H9 (cell line): ENCODE data around the gene TBC1D19. TPM values are rescaled to one million over a fixed set of nuclear protein-coding genes. Genes with fewer than 3 reads are reported as not detected.

ENCODE experiments used
- DNase-seq: peaks from one replicate; pipeline ENCODE4 v3.0.0-alpha.2; 2017
- H2AFZ ChIP-seq: one replicate; pipeline ENCODE4 v1.6.1; 2013; ENCODE audit warnings: mild to moderate bottlenecking, low read length, control low read depth, moderate library complexity
- H2AK5ac ChIP-seq: 2 replicates; pipeline ENCODE4 v1.6.1; 2013; ENCODE audit warnings: low read length, control low read depth, mixed read lengths; ENCODE audit not compliant: insufficient read length
- H2BK120ac ChIP-seq: one replicate; pipeline ENCODE4 v1.6.1; 2013; ENCODE audit warnings: low read depth, mild to moderate bottlenecking, low read length, control low read depth, inconsistent platforms; ENCODE audit not compliant: poor library complexity, severe bottlenecking
- H2BK12ac ChIP-seq: 2 replicates; pipeline ENCODE4 v1.6.1; 2013; ENCODE audit warnings: low read length, control low read depth, mixed read lengths, low read depth; ENCODE audit not compliant: insufficient read length
- H2BK15ac ChIP-seq: 2 replicates; pipeline ENCODE4 v1.6.1; 2013; ENCODE audit warnings: low read depth, low read length, control low read depth
- H2BK20ac ChIP-seq: one replicate; pipeline ENCODE4 v1.6.1; 2013; ENCODE audit warnings: low read depth, mild to moderate bottlenecking, low read length, control low read depth, inconsistent platforms; ENCODE audit not compliant: poor library complexity, severe bottlenecking
- H2BK5ac ChIP-seq: 2 replicates; pipeline ENCODE4 v1.6.1; 2013; ENCODE audit warnings: low read length, control low read depth, mixed read lengths; ENCODE audit not compliant: insufficient read length
- H3K14ac ChIP-seq: 2 replicates; pipeline ENCODE4 v1.6.1; 2013; ENCODE audit warnings: low read length, control low read depth; ENCODE audit not compliant: insufficient read depth
- H3K18ac ChIP-seq: 2 replicates; pipeline ENCODE4 v1.6.1; 2013; ENCODE audit warnings: low read depth, mild to moderate bottlenecking, mixed read lengths, low read length, control low read depth; ENCODE audit not compliant: insufficient read length
- H3K23ac ChIP-seq: 2 replicates; pipeline ENCODE4 v1.6.1; 2013; ENCODE audit warnings: low read length, control low read depth, mixed read lengths, low read depth; ENCODE audit not compliant: insufficient read length
- H3K23me2 ChIP-seq: 2 replicates; pipeline ENCODE4 v1.6.1; 2013; ENCODE audit warnings: low read depth, mild to moderate bottlenecking, mixed read lengths, low read length, control low read depth; ENCODE audit not compliant: insufficient read length, poor library complexity, severe bottlenecking
- H3K27ac ChIP-seq: 2 replicates; pipeline ENCODE4 v1.5.1; 2013; ENCODE audit warnings: low read length, control low read depth, mixed read lengths, low read depth; ENCODE audit not compliant: insufficient read length
- H3K27me3 ChIP-seq: 2 replicates; pipeline ENCODE4 v1.6.1; 2013; ENCODE audit warnings: low read length, control low read depth, inconsistent platforms; ENCODE audit not compliant: insufficient read depth
- H3K4ac ChIP-seq: 2 replicates; pipeline ENCODE4 v1.6.1; 2013; ENCODE audit warnings: low read depth, mild to moderate bottlenecking, control low read depth, inconsistent platforms, low read length, moderate library complexity
- H3K4me1 ChIP-seq: 2 replicates; pipeline ENCODE4 v1.6.1; 2013; ENCODE audit warnings: low read length, control low read depth, inconsistent platforms; ENCODE audit not compliant: insufficient read depth
- H3K4me2 ChIP-seq: 2 replicates; pipeline ENCODE4 v1.6.1; 2013; ENCODE audit warnings: low read length, control low read depth, mixed read lengths; ENCODE audit not compliant: insufficient read length, insufficient read depth
- H3K56ac ChIP-seq: 2 replicates; pipeline ENCODE4 v1.6.1; 2013; ENCODE audit warnings: low read depth, mild to moderate bottlenecking, mixed read lengths, low read length, control low read depth; ENCODE audit not compliant: insufficient read length
- H3K79me1 ChIP-seq: 2 replicates; pipeline ENCODE4 v1.6.1; 2013; ENCODE audit warnings: low read depth, mild to moderate bottlenecking, moderate library complexity, low read length, control low read depth, inconsistent platforms; ENCODE audit not compliant: insufficient read depth, poor library complexity, severe bottlenecking
- H3K79me2 ChIP-seq: 2 replicates; pipeline ENCODE4 v1.6.1; 2013; ENCODE audit warnings: low read length, control low read depth, inconsistent platforms; ENCODE audit not compliant: insufficient read depth
- H3K9ac ChIP-seq: 2 replicates; pipeline ENCODE4 v1.6.1; 2013; ENCODE audit warnings: low read length, control low read depth, mixed read lengths; ENCODE audit not compliant: insufficient read length; ENCODE audit errors: extremely low read depth
- H3K9me3 ChIP-seq: one replicate; pipeline ENCODE4 v1.6.1; 2013; ENCODE audit warnings: low read depth, low read length, inconsistent platforms; ENCODE audit not compliant: control insufficient read depth
- H3T11ph ChIP-seq: one replicate; pipeline ENCODE4 v1.6.1; 2013; ENCODE audit warnings: mild to moderate bottlenecking, low read length, control low read depth, inconsistent platforms
- H4K20me1 ChIP-seq: one replicate; pipeline ENCODE4 v1.6.1; 2013; ENCODE audit not compliant: control insufficient read depth, insufficient read length, insufficient read depth
- H4K5ac ChIP-seq: 2 replicates; pipeline ENCODE4 v1.6.1; 2013; ENCODE audit warnings: low read depth, mild to moderate bottlenecking, mixed read lengths, low read length, control low read depth; ENCODE audit not compliant: insufficient read length
- H4K8ac ChIP-seq: replicated peaks from 2 replicates; pipeline ENCODE4 v1.6.1; 2013; ENCODE audit warnings: low read length, control low read depth, mixed read lengths, low read depth; ENCODE audit not compliant: insufficient read length
- H4K91ac ChIP-seq: 2 replicates; pipeline ENCODE4 v1.6.1; 2013; ENCODE audit warnings: low read depth, mild to moderate bottlenecking, moderate library complexity, mixed read lengths, low read length, control low read depth; ENCODE audit not compliant: insufficient read length
- H3K27ac Mint-ChIP-seq, 3 experiments: 2 replicates in 2 of 3; 3 replicates in 1 of 3; pipeline ENCODE4 v1.8.0; 2020 to 2021; ENCODE audit warnings: mixed read lengths in 3 of 3, mild to moderate bottlenecking in 1 of 3, moderate library complexity in 1 of 3
- H3K27me3 Mint-ChIP-seq: 2 replicates; pipeline ENCODE4 v1.8.0; 2021; ENCODE audit warnings: low read depth, mild to moderate bottlenecking, moderate library complexity, mixed read lengths
- H3K36me3 Mint-ChIP-seq, 3 experiments: 2 replicates in 2 of 3; 3 replicates in 1 of 3; pipeline ENCODE4 v1.8.0; 2020 to 2021; ENCODE audit warnings: low read depth in 3 of 3, mixed read lengths in 3 of 3; ENCODE audit not compliant: insufficient read depth in 1 of 3
- H3K4me1 Mint-ChIP-seq, 2 experiments: 2 replicates each; pipeline ENCODE4 v1.8.0; 2020; ENCODE audit warnings: mixed read lengths in 2 of 2
- H3K4me3 Mint-ChIP-seq, 2 experiments: 2 replicates in 1 of 2; 3 replicates in 1 of 2; pipeline ENCODE4 v1.8.0; 2020 to 2021; ENCODE audit warnings: mild to moderate bottlenecking in 2 of 2, mixed read lengths in 2 of 2, moderate library complexity in 1 of 2
- H3K9me3 Mint-ChIP-seq, 2 experiments: 2 replicates in 1 of 2; 3 replicates in 1 of 2; pipeline ENCODE4 v1.8.0; 2020; ENCODE audit warnings: mild to moderate bottlenecking in 2 of 2, mixed read lengths in 2 of 2, moderate library complexity in 1 of 2
- CTCF ChIP-seq: fragments of 200-600 bp; sonication (generic); conservative IDR thresholded peaks from 3 replicates; pipeline ENCODE4 v1.8.0; 2021; ENCODE audit warnings: antibody characterized with exemption, mild to moderate bottlenecking
- WGBS: extraction: QIAGEN DNeasy Blood & Tissue Kit; methylation state at CpG from one replicate; pipeline ENCODE4 v1.1.7; 2013; ENCODE audit warnings: missing lambda C conversion rate, low lambda C conversion rate, mixed read lengths; ENCODE audit not compliant: insufficient read length; ENCODE audit errors: extremely low coverage; 5-methylcytosine and 5-hydroxymethylcytosine counted together
- total RNA-seq: library from RNA; stranded (reverse); gene quantifications from 2 replicates; pipeline ENCODE4 v1.2.1, GENCODE V29; 2021

Gene TBC1D19
- total RNA-seq, 1 experiment from 2014 or later = 3.2 TPM

GRCh38 chr4:26757751-26758150, 173.9 kb downstream of the TBC1D19 start:
- H3K27ac Mint-ChIP-seq = no peak overlapping the region
- H3K27ac ChIP-seq = no peak overlapping the region
- no peaks in the 10 kb centered on the region for H3K4me1 ChIP-seq
- no peaks in the 10 kb centered on the region for H3K79me2 ChIP-seq
- H3K23me2 ChIP-seq = no peaks in the 10 kb centered on the region
- no peak overlapping the region for H3K4ac ChIP-seq
- H2BK15ac ChIP-seq = no peak overlapping the region
- H3K4me3 Mint-ChIP-seq = no peak overlapping the region
- H3K23ac ChIP-seq = no peak overlapping the region
- H2BK5ac ChIP-seq = no peak overlapping the region
- H3K27me3 Mint-ChIP-seq = no peaks in the 10 kb centered on the region
- DNase-seq = no peak
- no peak overlapping the region for H3K18ac ChIP-seq
- no peak overlapping the region for H3K9ac ChIP-seq
- no peak overlapping the region for H3K14ac ChIP-seq
- H3K79me1 ChIP-seq = no peaks in the 10 kb centered on the region
- H4K8ac ChIP-seq = no peak overlapping the region
- WGBS = no CpG with 5 or more reads among the region's 1 CpG
- H2AFZ ChIP-seq = no peak overlapping the region
- H3K36me3 Mint-ChIP-seq = no peaks in the 10 kb centered on the region
- no peak overlapping the region for H4K5ac ChIP-seq
- no peaks in the 10 kb centered on the region for H4K20me1 ChIP-seq
- TF ChIP-seq CTCF = no peak
- no peak overlapping the region for H2BK120ac ChIP-seq
- no peaks in the 10 kb centered on the region for H3K27me3 ChIP-seq
- no peaks in the 10 kb centered on the region for H3K9me3 Mint-ChIP-seq
- no peak overlapping the region for H3T11ph ChIP-seq
- H2BK12ac ChIP-seq = no peak overlapping the region
- H2BK20ac ChIP-seq = no peak overlapping the region
- H2AK5ac ChIP-seq = no peak overlapping the region
- no peaks in the 10 kb centered on the region; a peak in 1 of 4 replicates for H3K4me1 Mint-ChIP-seq
- no peaks in the 10 kb centered on the region for H3K9me3 ChIP-seq
- H4K91ac ChIP-seq = no peak overlapping the region
- H3K56ac ChIP-seq = no peak overlapping the region
- no peak overlapping the region for H3K4me2 ChIP-seq
